ENCODE data around the gene ORAI1.
"Not testable (repeated sequence)": the region's sequence is repeated elsewhere in the genome, so short reads cannot be mapped to it uniquely, and the experiment has no call there.

The ORAI1 gene

GRCh38 chr12:121579981-121580868 lies 46.1 kb upstream of the ORAI1 start:
- TF ChIP-seq L3MBTL2 (conservative IDR thresholded peaks at IDR 0.05), result 0 out of 2 replicates have a peak, but pooled peaks have one; percentile 19
- peak; percentile 83 for TF ChIP-seq ZNF384 (IDR thresholded peaks at IDR 0.05)
- TF ChIP-seq PKNOX1 (IDR thresholded peaks at IDR 0.05), result no peak
- TF ChIP-seq ELF4 (IDR thresholded peaks at IDR 0.05), result no peak
- CTCF ChIA-PET, result interaction anchor here (0.6 to 1.6 kb wide), 2 partner anchors 14 to 45 kb away, joined by 3 read pairs; no protein-coding TSS in a partner anchor
- DNase-seq (ENCODE audit: extremely low spot score), result peak; percentile 75
- POLR2A ChIA-PET, result interaction anchor here (0.6 to 1.6 kb wide), 8 partner anchors 11 to 260 kb away, joined by 3 to 5 read pairs (median 4); no protein-coding TSS in a partner anchor

- CTCF ChIA-PET, result interaction anchor here (0.6 to 1.6 kb wide), 2 partner anchors 21 to 44 kb away, joined by 3 read pairs; no protein-coding TSS in a partner anchor
- POLR2A ChIA-PET, result interaction anchor here (0.6 to 1.6 kb wide), 10 partner anchors 12 to 168 kb away, joined by 3 to 8 read pairs (median 4); partner anchors contain the start of gene ORAI1
- peak; percentile 34 for DNase-seq (ENCODE audit: extremely low spot score)
- TF ChIP-seq HDGF (IDR thresholded peaks at IDR 0.05; ENCODE audit: borderline replicate concordance), result no peak
- TF ChIP-seq FOXK2 (IDR thresholded peaks at IDR 0.05), result no peak
- no peak for TF ChIP-seq CTBP1 (IDR thresholded peaks at IDR 0.05; ENCODE audit: borderline replicate concordance)
- no peak for TF ChIP-seq ARNT (IDR thresholded peaks at IDR 0.05)
- no peak for TF ChIP-seq SUZ12 (IDR thresholded peaks at IDR 0.05)
- no peak for TF ChIP-seq TARDBP (IDR thresholded peaks at IDR 0.05)
- no peak for TF ChIP-seq L3MBTL2 (conservative IDR thresholded peaks at IDR 0.05)
- no peak for TF ChIP-seq ELF4 (IDR thresholded peaks at IDR 0.05)
Measured at GRCh38 chr12:121580959-121581685, 45.2 kb upstream of the ORAI1 start, which contains the start of gene KDM2B. Gene KDM2B, minus strand, starts transcription at chr12:121581023. Its CDS starts 112 bp downstream, at chr12:121580911.

GRCh38 chr12:121581686-121582429 lies 44.5 kb upstream of the ORAI1 start:
- no peak for DNase-seq (ENCODE audit: extremely low spot score)
- TF ChIP-seq L3MBTL2 (conservative IDR thresholded peaks at IDR 0.05), result peak; percentile 48; the same call in 1 of the 2 replicates
- TF ChIP-seq ZNF384 (IDR thresholded peaks at IDR 0.05), result peak; percentile 90
- TF ChIP-seq FOXK2 (IDR thresholded peaks at IDR 0.05), result no peak
- CTCF ChIA-PET, result interaction anchor here (0.6 kb wide), 1 partner anchor 21 kb away, joined by 3 read pairs; no protein-coding TSS in a partner anchor
- POLR2A ChIA-PET, result interaction anchor here (0.8 to 1.6 kb wide), 5 partner anchors 35 to 167 kb away, joined by 3 to 8 read pairs (median 3); partner anchors contain the start of gene ORAI1

GRCh38 chr12:121582583-121583333 lies 43.6 kb upstream of the ORAI1 start:
- POLR2A ChIA-PET, result interaction anchor here (0.6 to 1.6 kb wide), 2 partner anchors 43 to 144 kb away, joined by 3 to 8 read pairs; partner anchors contain the start of gene ORAI1
- CTCF ChIA-PET, result interaction anchor here (1.0 kb wide), 1 partner anchor 30 kb away, joined by 7 read pairs; no protein-coding TSS in a partner anchor
- no peak for TF ChIP-seq FOXM1 (IDR thresholded peaks at IDR 0.05; ENCODE audit: borderline replicate concordance)
- TF ChIP-seq ZNF384 (IDR thresholded peaks at IDR 0.05), result no peak
- no peak for TF ChIP-seq TARDBP (IDR thresholded peaks at IDR 0.05)
- TF ChIP-seq FOXA1 (IDR thresholded peaks at IDR 0.05), result no peak
- no peak for TF ChIP-seq NFRKB (IDR thresholded peaks at IDR 0.05)
- TF ChIP-seq LEF1 (IDR thresholded peaks at IDR 0.05; ENCODE audit: borderline replicate concordance), result no peak
- TF ChIP-seq ARNT (IDR thresholded peaks at IDR 0.05), result no peak
- TF ChIP-seq SP1 (IDR thresholded peaks at IDR 0.05), result no peak
- TF ChIP-seq HDGF (IDR thresholded peaks at IDR 0.05; ENCODE audit: borderline replicate concordance), result no peak
- no peak for TF ChIP-seq PKNOX1 (IDR thresholded peaks at IDR 0.05)
- TF ChIP-seq SUZ12 (IDR thresholded peaks at IDR 0.05), result no peak
- TF ChIP-seq CTBP1 (IDR thresholded peaks at IDR 0.05; ENCODE audit: borderline replicate concordance), result no peak
- TF ChIP-seq FOXK2 (IDR thresholded peaks at IDR 0.05), result no peak
- no peak for TF ChIP-seq BHLHE40 (IDR thresholded peaks at IDR 0.05; ENCODE audit: borderline replicate concordance)
- TF ChIP-seq ELF4 (IDR thresholded peaks at IDR 0.05), result no peak
- no peak for DNase-seq (ENCODE audit: extremely low spot score)

GRCh38 chr12:121583334-121583661 lies 43.0 kb upstream of the ORAI1 start:
- ChIA-PET CTCF (interaction anchor here (1.0 kb wide), 1 partner anchor 31 kb away, joined by 7 read pairs; no protein-coding TSS in a partner anchor), POLR2A (interaction anchor here (0.6 kb wide), 1 partner anchor 145 kb away, joined by 3 read pairs; no protein-coding TSS in a partner anchor)
- not testable (repeated sequence) for DNase-seq (ENCODE audit: extremely low spot score)

- CTCF ChIA-PET; POLR2A ChIA-PET; DNase-seq (ENCODE audit: extremely low spot score): not testable (repeated sequence)
Measured at GRCh38 chr12:121584885-121585284, 41.4 kb upstream of the ORAI1 start.

Measured in HEK293T (cell line).